ENCODE measurements around the gene RAB10. TPM values are rescaled to one million over a fixed set of nuclear protein-coding genes. Genes with fewer than 3 reads are reported as not detected.
"Not testable (repeated sequence)": the region's sequence is repeated elsewhere in the genome, so short reads cannot be mapped to it uniquely, and the experiment has no call there.

RAB10 gene
- total RNA-seq, 1 donor from 2014 or later = 455 TPM

DNA sequence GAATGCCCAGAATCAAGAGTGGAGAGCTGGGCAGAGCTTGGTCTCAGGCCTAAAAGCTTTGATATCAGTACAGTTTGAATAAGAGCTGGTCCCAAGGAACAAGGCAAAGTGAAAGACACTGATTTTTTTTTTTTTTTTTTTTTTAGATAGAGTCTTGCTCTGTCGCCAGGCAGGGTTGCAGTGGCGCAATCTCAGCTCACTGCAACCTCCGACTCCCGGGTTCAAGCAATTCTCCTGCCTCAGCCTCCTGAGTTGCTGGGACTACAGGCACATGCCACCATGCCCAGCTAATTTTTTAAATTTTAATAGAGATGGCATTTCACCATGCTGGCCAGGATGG, 17.2 kb upstream of the RAB10 start:
- not testable (repeated sequence) for ATAC-seq

GRCh38 chr2:26017464-26018183, 16.3 kb upstream of the RAB10 start:
- no peak for ATAC-seq

DNA sequence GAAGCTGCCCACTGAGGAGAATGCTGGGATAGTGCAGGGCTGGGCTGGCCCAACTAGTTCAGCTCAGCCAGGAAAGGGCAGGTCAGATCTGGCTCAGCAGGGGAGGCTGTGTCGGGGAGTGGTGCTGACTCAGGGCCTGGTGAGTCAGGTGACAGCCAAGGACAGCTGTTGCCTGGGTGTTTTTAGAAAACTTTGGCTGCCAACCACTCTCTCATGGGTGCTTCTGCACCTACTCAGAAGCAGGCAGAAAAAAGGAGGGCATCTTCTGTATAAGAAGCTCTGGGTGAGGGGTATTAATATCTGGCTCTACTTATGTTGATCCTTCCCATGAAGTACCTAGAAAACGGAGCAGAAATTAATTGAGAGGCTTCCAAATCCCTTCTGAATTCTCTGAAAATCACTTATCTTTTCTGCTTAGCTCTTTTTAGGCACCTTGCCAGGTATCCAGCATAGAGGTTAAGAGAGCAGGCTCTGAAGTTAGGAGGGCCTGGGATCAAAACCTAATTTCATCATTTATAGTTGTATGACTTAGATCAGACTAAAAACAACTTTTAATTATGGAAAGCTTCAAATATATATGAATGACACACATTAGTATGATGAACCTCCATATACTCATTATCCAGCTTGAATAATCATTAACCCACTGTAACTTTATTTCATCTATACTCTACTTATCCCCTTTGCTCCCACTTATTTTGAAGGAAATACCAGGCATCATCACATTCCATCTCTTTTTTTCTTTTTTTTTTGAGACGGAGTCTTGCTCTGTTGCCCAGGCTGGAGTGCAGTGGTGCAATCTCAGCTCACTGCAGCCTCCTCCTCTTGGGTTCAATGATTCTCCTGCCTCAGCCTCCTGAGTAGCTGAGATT, 15.5 kb upstream of the RAB10 start:
- ATAC-seq = peak; percentile 98

DNA sequence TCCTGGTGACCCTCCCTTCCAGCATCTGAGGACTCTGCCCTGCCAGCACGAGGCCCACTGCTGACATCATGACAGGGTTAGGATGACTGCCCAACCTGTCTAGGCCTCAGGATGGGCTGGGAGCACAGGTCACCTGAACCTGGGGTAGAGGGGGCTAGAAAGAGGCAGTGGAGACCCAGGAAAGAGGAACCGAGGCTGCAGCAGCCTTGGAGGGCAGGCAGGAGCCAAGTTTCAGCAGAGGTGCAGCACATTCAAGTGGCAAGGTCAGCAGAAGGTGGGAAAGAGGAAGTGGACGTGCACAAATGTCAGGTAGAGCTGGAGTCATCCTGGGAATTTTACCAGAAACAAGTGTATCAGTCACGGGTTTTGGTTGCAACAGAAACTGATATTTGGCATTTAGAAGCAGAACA, 13.6 kb upstream of the RAB10 start:
- no peak for ATAC-seq

DNA sequence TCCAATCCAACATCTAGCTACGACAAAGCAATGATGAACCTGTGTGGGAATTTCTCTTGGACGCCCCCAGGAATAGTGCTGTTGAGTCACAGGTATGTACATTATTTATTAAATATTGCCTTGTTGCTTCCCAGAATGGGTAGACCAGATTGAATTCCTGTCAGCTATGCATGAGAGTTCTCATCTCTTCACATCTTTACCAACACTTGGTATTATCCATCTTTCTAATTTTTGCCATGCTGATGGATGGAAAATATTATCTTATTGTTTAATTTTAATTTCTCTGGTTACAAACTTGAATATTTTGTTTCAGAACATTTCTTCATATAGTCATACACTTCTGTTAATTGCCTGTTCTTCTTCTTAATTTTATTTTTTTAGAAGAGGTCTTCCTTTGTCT, 9.6 kb upstream of the RAB10 start:
- ATAC-seq = no peak

DNA sequence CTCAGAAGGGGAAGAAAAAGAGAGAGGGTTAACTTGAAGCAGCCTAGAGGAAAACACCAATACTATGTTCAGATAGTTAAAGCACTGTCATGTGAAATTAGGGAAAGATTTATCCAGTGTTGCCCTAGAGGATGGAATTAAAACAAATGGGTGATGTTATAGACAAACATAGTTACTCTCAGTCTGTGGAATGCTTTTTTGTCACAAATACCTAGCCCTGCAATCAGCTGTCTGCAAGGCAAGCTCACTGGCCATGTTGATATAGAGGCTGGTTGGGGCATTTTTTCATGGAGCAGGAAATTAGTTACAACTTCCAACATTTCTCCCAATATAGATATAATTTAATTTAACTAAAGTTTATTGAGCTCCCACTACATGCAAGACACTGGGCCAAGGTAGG, 8.4 kb upstream of the RAB10 start:
- ATAC-seq = no peak

GRCh38 chr2:26028083-26028482, 5.8 kb upstream of the RAB10 start:
- not testable (repeated sequence) for ATAC-seq

GRCh38 chr2:26032586-26033269, 1.2 kb upstream of the RAB10 start:
- ATAC-seq = not testable (repeated sequence)

GRCh38 chr2:26033270-26033817, 540 bp upstream of the RAB10 start:
- peak; percentile 50 for ATAC-seq

GRCh38 chr2:26034637-26034992, 731 bp downstream of the RAB10 start:
- ATAC-seq = no peak

- ATAC-seq = no peak
Observed at GRCh38 chr2:26035090-26035743, 1.3 kb downstream of the RAB10 start.

- ATAC-seq = no peak
Observed at GRCh38 chr2:26039603-26040323, 5.9 kb downstream of the RAB10 start.

DNA sequence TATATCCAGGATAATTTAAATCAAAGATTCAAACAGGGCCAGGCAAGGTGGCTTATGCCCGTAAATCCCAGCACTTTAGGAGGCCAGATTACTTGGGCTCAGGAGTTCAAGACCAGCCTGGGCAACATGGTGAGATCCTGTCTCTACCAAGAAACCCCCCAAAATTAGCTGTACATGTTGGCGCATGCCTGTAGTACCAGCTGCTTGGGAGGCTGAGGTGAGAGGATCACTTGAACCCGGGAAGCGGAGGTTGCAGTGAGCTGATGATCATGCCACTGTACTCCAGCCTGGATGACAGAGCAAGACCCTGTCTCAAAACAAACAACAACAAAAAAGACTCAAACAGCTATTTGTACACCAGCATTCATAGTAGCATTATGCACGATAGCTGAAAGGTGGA, 9.2 kb downstream of the RAB10 start:
- ATAC-seq = no peak

GRCh38 chr2:26043862-26044696, 10.2 kb downstream of the RAB10 start:
- no peak for ATAC-seq

- ATAC-seq = no peak
Observed at GRCh38 chr2:26048791-26049190, 14.9 kb downstream of the RAB10 start.

GRCh38 chr2:26049641-26050040, 15.8 kb downstream of the RAB10 start:
- no peak for ATAC-seq

GRCh38 chr2:26052740-26053139, 18.9 kb downstream of the RAB10 start:
- ATAC-seq = no peak

DNA sequence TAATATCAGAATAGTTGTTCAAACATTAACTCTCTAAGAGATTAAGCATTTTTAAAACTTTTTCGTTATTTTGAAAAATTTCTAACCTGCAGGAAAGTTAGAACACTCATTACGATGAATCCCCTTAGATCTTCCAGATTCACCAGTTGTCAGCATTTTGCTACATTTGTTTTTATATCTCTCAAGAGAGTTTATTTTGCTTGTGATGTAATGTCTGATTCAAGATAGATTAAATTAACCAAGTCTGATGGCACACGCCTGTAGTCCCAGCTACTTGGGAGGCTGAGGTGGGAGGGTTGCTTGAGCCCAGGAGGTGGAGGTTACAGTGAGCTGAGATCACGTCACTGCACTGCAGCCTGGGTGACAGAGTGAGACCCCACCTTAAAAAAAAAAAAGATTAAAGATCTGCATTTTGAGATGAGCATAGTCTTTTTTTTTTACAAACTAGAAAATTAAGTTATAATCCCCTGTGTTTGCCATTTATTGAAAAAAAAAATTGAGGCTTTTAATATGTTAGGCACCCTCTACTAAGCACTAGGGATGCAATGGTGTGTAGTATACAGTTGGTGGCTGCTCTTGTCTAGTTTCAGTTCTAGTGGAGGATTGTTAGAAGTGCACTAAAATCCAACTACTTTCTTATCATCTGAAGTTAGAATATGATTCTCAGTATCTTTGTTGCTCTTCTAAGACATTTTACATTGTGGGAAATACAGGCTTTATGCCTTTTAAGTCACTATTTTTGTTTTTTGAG, 20.9 kb downstream of the RAB10 start:
- ATAC-seq = no peak

GRCh38 chr2:26058390-26058789, 24.5 kb downstream of the RAB10 start:
- no peak for ATAC-seq

DNA sequence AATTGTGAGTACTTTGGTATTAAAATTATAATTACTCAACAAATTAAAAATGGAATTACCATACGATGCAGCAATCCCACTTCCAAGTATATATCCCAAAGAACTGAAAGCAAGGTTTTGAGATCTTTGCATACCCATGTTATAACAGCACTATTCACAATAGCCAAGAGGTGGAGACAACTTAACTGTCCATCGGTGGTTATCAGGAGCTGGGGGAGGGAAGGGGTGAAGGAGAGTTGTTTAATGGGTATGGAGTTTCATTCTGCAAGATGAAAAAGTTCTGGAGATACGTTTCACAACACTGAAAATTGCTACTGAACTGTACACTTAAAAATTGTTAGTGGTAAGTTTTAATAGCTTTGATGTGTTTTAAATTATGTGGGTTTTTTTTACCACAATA, 25.7 kb downstream of the RAB10 start:
- no peak for ATAC-seq

All from esophagus mucosa (tissue), 1 donor.